Keratinocyte (primary cell): ENCODE results near the gene ZNF280D. TPM values are rescaled to one million over a fixed set of nuclear protein-coding genes. Genes with fewer than 3 reads are reported as not detected.

Source experiments
- DNase-seq: peaks from one replicate; pipeline ENCODE4 v3.0.0-alpha.2; 2011; ENCODE audit warnings: low read depth, missing footprints, low spot score
- FAIRE-seq: peaks from 2 replicates; lab custom pipeline; 2011; peaks lifted over from hg19 to GRCh38; lab: Jason Lieb, UNC
- H2AFZ ChIP-seq: 2 replicates; pipeline ENCODE4 v1.6.0; 2012; ENCODE audit warnings: low read length, control low read depth, inconsistent platforms; ENCODE audit not compliant: control insufficient read depth
- H3K27ac ChIP-seq: 2 replicates; pipeline ENCODE4 v1.5.1; 2011; ENCODE audit warnings: low read length; ENCODE audit not compliant: control insufficient read depth, insufficient read depth
- H3K27me3 ChIP-seq: 3 replicates; pipeline ENCODE4 v1.6.0; 2011; ENCODE audit warnings: low read length; ENCODE audit not compliant: control insufficient read depth, insufficient read depth; ENCODE audit errors: extremely low read depth
- H3K36me3 ChIP-seq, 2 experiments: 2 replicates in 1 of 2; 3 replicates in 1 of 2; pipeline ENCODE4 v1.5.1; 2011; ENCODE audit warnings: low read length in 2 of 2, mild to moderate bottlenecking in 1 of 2; ENCODE audit not compliant: control insufficient read depth in 2 of 2, insufficient read depth in 2 of 2; ENCODE audit errors: extremely low read depth in 1 of 2
- H3K4me1 ChIP-seq: 3 replicates; pipeline ENCODE4 v1.5.1; 2011; ENCODE audit warnings: low read length; ENCODE audit not compliant: control insufficient read depth, insufficient read depth; ENCODE audit errors: extremely low read depth
- H3K4me2 ChIP-seq: 3 replicates; pipeline ENCODE4 v1.6.0; 2011; ENCODE audit warnings: low read depth, low read length; ENCODE audit not compliant: control insufficient read depth, insufficient read depth; ENCODE audit errors: extremely low read depth
- H3K4me3 ChIP-seq, 3 experiments: fragments of 200-600 bp in 1 of 3; sonication (generic) in 1 of 3; 2 replicates in 2 of 3; 3 replicates in 1 of 3; pipeline ENCODE4 v1.5.1; 2011 to 2016; ENCODE audit warnings: low read length in 3 of 3, mild to moderate bottlenecking in 3 of 3, control low read depth in 2 of 3, inconsistent platforms in 1 of 3, low read depth in 1 of 3, mixed read lengths in 1 of 3, mixed run types in 1 of 3, moderate library complexity in 1 of 3; ENCODE audit not compliant: control insufficient read depth in 2 of 3, insufficient read depth in 2 of 3; ENCODE audit errors: extremely low read depth in 1 of 3
- H3K79me2 ChIP-seq: 2 replicates; pipeline ENCODE4 v1.6.0; 2012; ENCODE audit warnings: low read length; ENCODE audit not compliant: control insufficient read depth, insufficient read depth
- H3K9ac ChIP-seq: 3 replicates; pipeline ENCODE4 v1.6.0; 2011; ENCODE audit warnings: low read length; ENCODE audit not compliant: control insufficient read depth, insufficient read depth; ENCODE audit errors: extremely low read depth
- H3K9me1 ChIP-seq: 3 replicates; pipeline ENCODE4 v1.6.0; 2011; ENCODE audit warnings: low read length; ENCODE audit not compliant: control insufficient read depth, insufficient read depth; ENCODE audit errors: extremely low read depth
- H3K9me3 ChIP-seq: 2 replicates; pipeline ENCODE4 v1.5.1; 2012; ENCODE audit warnings: low read depth, low read length; ENCODE audit not compliant: control insufficient read depth
- H4K20me1 ChIP-seq: 3 replicates; pipeline ENCODE4 v1.6.0; 2011; ENCODE audit warnings: low read length; ENCODE audit not compliant: control insufficient read depth, insufficient read depth; ENCODE audit errors: extremely low read depth
- CTCF ChIP-seq, 3 experiments: IDR thresholded peaks in 1 of 3; conservative IDR thresholded peaks in 1 of 3; optimal IDR thresholded peaks in 1 of 3; 2 replicates in 2 of 3; 3 replicates in 1 of 3; pipeline versions ENCODE3 to v1.5.1; 2011; ENCODE audit warnings: low read length in 3 of 3, mild to moderate bottlenecking in 3 of 3, moderate library complexity in 2 of 3, control low read depth in 1 of 3, inconsistent platforms in 1 of 3; ENCODE audit not compliant: insufficient read depth in 2 of 3; ENCODE audit errors: extremely low read depth in 1 of 3
- EZH2 ChIP-seq: IDR thresholded peaks from one replicate; pipeline ENCODE4 v1.6.1; 2012; ENCODE audit warnings: inconsistent platforms, mild to moderate bottlenecking, low read length, moderate library complexity
- dilution Hi-C: fragments of 300-500 bp; cut with MboI; formaldehyde crosslinking; loops from one replicate; pipeline ENCODE4 v1.7.0; 2020; ENCODE audit warnings: low sequenced_read_pairs; ENCODE audit not compliant: extremely low pct_ligation_motif_present
- polyA plus RNA-seq, 5 experiments: library from polyadenylated mRNA; depleted of rRNA in 3 of 5; stranded (reverse) in 3 of 5; stranded (forward) in 1 of 5; unstranded in 1 of 5; fragments of >200 nt; gene quantifications; 1 replicate in 1 of 5; 2 replicates in 3 of 5; 3 replicates in 1 of 5; pipeline versions ENCODE4 v1.2.1 to v1.2.3, GENCODE V29; 2011 to 2012; ENCODE audit warnings: missing spikeins in 2 of 5, low read depth in 1 of 5, low replicate concordance in 1 of 5

ZNF280D gene
- polyA plus RNA-seq, 1 donor (not counting 4 experiments of a cell fraction or from before 2014, with no cell fraction given) = 8.7 TPM

- Histone ChIP-seq H2AFZ (no peak overlapping the region), H4K20me1 (no peaks in the 10 kb centered on the region)
- dilution Hi-C loops = no loop called here
Observed at GRCh38 chr15:56772868-56773639, 39.7 kb upstream of the ZNF280D start.

GRCh38 chr15:56770173-56770572 is 36.9 kb upstream of the ZNF280D start:
- no peaks in the 10 kb centered on the region for H4K20me1 ChIP-seq
- no peaks in the 10 kb centered on the region for H3K9me3 ChIP-seq
- no peak overlapping the region for H3K4me2 ChIP-seq
- H3K9me1 ChIP-seq = no peaks in the 10 kb centered on the region
- no peak overlapping the region for H3K27ac ChIP-seq
- no peak for FAIRE-seq
- H3K79me2 ChIP-seq = no peaks in the 10 kb centered on the region
- no peaks in the 10 kb centered on the region for H3K27me3 ChIP-seq
- no peaks in the 10 kb centered on the region for H3K36me3 ChIP-seq
- dilution Hi-C loops = no loop called here
- TF ChIP-seq EZH2 (no peak), CTCF (optimal IDR thresholded peaks at IDR 0.05 in 1 of 3, IDR thresholded peaks at IDR 0.05 in 1 of 3, conservative IDR thresholded peaks at IDR 0.05 in 1 of 3; ENCODE audit: extremely low read depth in 1 of 3, insufficient read depth in 2 of 3, low read length in 3 of 3) (no peak)
- peaks cover 4% of the 10 kb centered on the region for H3K4me1 ChIP-seq
- H2AFZ ChIP-seq = no peak overlapping the region
- DNase-seq = no peak
- H3K9ac ChIP-seq = no peak overlapping the region
- no peak overlapping the region for H3K4me3 ChIP-seq

More at GRCh38 chr15:56772868-56773639, 39.7 kb upstream of the ZNF280D start:
- H3K4me3 ChIP-seq = no peak overlapping the region
- no peaks in the 10 kb centered on the region for H3K9me3 ChIP-seq
- no peak for FAIRE-seq
- H3K27me3 ChIP-seq = no peaks in the 10 kb centered on the region
- no peak overlapping the region for H3K9ac ChIP-seq
- H3K4me2 ChIP-seq = no peak overlapping the region
- no peaks in the 10 kb centered on the region for H3K79me2 ChIP-seq
- no peak overlapping the region for H3K27ac ChIP-seq
- H3K9me1 ChIP-seq = no peaks in the 10 kb centered on the region
- H3K4me1 ChIP-seq = no peaks in the 10 kb centered on the region
- no peak for DNase-seq
- H3K36me3 ChIP-seq = no peaks in the 10 kb centered on the region
- TF ChIP-seq EZH2 = no peak
- no peak for TF ChIP-seq CTCF (optimal IDR thresholded peaks at IDR 0.05 in 1 of 3, IDR thresholded peaks at IDR 0.05 in 1 of 3, conservative IDR thresholded peaks at IDR 0.05 in 1 of 3; ENCODE audit: extremely low read depth in 1 of 3, insufficient read depth in 2 of 3, low read length in 3 of 3)
